Epithelial cell of proximal tubule (primary cell): ENCODE results near the gene SH2D1B. TPM values are rescaled to one million over a fixed set of nuclear protein-coding genes. Genes with fewer than 3 reads are reported as not detected.

ENCODE experiments used
- DNase-seq: peaks from one replicate; pipeline ENCODE4 v3.0.0-alpha.2; 2011; ENCODE audit warnings: low read depth
- H3K4me3 ChIP-seq: 2 replicates; pipeline ENCODE4 v1.5.1; 2011; ENCODE audit warnings: low read depth, mild to moderate bottlenecking, low read length
- total RNA-seq: library from RNA; depleted of rRNA; stranded (reverse); fragments of >200 nt; gene quantifications from 2 replicates; pipeline ENCODE4 v1.2.3, GENCODE V29; 2015
- TF ChIP-seq, protein P1 (sequence below): conservative IDR thresholded peaks from 2 replicates; pipeline ENCODE4 v1.5.1; 2012; ENCODE audit warnings: low read depth, mild to moderate bottlenecking, low read length

Gene SH2D1B
- total RNA-seq, 1 donor from 2014 or later, result 0.23 TPM

GRCh38 chr1:162397943-162398560 is 13.9 kb downstream of the SH2D1B start:
- no peak overlapping the region for H3K4me3 ChIP-seq
- DNase-seq, result no peak
- TF ChIP-seq, protein P1, sequence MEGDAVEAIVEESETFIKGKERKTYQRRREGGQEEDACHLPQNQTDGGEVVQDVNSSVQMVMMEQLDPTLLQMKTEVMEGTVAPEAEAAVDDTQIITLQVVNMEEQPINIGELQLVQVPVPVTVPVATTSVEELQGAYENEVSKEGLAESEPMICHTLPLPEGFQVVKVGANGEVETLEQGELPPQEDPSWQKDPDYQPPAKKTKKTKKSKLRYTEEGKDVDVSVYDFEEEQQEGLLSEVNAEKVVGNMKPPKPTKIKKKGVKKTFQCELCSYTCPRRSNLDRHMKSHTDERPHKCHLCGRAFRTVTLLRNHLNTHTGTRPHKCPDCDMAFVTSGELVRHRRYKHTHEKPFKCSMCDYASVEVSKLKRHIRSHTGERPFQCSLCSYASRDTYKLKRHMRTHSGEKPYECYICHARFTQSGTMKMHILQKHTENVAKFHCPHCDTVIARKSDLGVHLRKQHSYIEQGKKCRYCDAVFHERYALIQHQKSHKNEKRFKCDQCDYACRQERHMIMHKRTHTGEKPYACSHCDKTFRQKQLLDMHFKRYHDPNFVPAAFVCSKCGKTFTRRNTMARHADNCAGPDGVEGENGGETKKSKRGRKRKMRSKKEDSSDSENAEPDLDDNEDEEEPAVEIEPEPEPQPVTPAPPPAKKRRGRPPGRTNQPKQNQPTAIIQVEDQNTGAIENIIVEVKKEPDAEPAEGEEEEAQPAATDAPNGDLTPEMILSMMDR, result no peak

- DNase-seq, result no peak
- no peak overlapping the region for H3K4me3 ChIP-seq
- TF ChIP-seq, protein P1, result no peak
Observed at GRCh38 chr1:162397039-162397448, 14.9 kb downstream of the SH2D1B start.

DNA sequence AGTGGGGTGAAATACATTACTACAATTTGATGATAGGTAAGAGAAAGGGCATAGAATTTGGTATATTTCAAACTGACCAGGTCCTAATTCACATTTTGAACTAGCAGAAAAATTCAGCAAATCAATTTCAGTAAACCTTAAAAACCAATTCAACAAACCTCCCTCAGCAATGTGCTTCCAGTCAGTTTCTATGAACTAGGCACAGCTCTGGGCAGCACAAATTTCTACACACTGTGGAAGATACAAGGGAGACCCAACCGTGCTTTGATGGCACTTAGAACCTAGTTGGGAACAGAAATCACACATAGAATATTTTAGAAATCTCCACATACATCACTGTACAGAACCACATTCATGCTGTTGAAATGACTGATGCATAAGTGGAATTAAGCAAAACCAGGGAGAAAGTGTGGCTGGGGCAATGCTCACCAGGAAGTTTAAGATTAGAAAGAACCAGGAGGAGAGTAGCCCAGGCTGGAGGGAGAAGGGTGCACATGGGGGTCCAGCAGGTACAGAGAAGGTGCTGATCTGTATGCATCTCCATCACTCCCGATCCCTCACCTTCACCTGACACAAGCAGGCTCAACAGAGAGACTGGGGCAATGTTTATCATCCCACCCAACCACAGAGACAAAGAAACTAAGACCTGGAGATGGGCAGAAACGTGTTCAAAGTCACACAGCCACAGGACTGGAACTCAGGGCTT is 15.6 kb downstream of the SH2D1B start:
- TF ChIP-seq, protein P1, result no peak
- H3K4me3 ChIP-seq, result no peak overlapping the region
- no peak for DNase-seq

DNA sequence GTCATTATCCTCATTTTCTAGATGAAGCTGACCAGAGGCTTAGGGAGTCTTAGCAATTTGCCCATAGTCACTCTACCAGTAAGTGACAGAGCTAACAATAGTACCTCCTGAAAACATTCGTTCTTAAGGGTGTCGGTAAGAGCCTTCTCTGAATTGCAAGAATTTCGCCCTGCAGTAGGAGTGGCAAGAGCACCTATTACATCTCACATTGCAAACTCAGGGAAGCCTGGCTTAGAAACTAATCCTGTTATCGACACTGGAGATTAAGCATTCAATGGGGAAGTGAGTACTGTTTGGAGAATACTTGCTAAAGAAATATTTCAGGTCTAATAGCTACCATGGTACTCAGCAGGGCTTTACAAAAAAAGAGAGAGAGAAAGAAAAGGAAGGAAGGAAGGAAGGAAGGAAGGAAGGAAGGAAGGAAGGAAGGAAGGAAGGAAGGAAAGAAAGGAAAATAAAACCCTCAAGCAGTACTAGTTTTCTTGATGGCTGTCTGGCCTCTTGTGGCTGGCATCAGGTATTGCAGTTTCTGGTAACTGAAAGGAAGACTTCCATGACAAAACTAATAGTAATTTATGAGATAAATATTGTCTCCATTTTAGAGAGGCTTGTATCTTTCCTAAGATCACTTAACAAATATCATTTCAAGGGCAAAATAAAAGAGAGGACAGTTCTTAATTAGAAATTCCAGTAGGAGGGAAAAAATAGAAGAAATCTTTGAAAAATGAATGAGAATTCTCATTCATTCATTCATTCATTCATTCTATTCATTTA is 20.0 kb downstream of the SH2D1B start:
- no peak overlapping the region for H3K4me3 ChIP-seq
- TF ChIP-seq, protein P1, result peak; percentile 86
- DNase-seq, result no peak

DNA sequence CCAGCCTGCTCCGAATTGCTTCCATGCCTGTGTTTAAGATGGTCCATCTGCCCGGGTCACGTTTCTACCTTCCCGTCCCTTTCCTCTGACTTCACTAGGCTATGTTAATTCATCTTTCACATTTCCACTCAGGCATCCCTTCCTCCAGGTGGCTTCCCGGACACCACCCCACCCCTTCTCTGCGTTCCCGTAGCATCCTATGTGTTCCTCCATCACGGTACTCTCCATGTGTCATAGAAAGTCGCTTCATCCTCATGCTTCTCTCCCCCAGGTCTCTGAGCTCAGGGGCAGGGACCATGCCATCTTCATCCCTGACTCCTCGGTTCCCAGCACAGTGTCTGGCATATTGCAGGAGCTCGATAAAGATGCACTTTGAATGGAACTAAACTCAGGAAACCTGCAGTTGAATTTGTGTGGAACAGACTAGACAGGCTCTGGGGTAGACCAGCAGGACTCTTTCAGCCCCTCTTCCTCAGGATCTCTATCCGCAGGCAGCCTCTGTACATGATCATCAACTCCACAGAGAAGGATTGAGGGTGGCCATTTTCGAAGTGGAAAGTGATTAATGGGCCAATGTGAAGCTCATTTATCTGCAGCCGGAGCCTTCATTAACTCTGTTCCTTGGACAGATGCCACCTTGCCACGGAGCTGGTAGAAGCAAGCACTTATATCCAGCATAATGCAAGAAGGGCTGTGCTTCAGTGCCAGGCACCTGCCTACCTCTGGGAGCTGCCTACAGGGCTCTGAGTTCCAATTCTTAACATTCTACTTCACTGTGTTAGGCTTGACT is 21.3 kb downstream of the SH2D1B start:
- DNase-seq, result no peak
- TF ChIP-seq, protein P1, result no peak
- H3K4me3 ChIP-seq, result no peak overlapping the region

GRCh38 chr1:162389971-162390370 is 22.0 kb downstream of the SH2D1B start:
- H3K4me3 ChIP-seq, result no peak overlapping the region
- TF ChIP-seq, protein P1, result no peak
- DNase-seq, result no peak
